Measurements from ENCODE around the gene EVI2B.
"Not testable (repeated sequence)": the region's sequence is repeated elsewhere in the genome, so short reads cannot be mapped to it uniquely, and the experiment has no call there.

Gene EVI2B

DNA sequence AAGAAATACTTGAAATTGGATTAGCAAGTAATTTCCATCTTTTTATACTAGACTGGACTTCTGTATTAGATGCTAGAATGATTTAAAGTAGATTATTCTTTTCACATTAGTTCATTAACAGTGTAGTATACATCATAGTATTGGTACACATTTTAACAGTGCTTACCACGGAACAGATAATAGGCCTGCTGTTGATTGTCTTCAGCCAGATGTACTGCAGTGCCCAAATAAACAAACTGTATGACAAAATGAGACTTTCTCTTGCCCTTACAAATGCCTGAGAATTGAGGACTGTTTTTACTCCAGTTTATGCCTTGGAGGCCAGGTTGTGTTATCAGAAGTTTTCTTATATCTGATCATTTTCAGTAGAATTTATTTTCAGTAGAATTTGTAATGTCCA, 6.9 kb upstream of the EVI2B start:
- no peaks in the 10 kb centered on the region for H3K36me3 ChIP-seq (replicated peaks)
- no peaks in the 10 kb centered on the region for H3K9me3 ChIP-seq
- peaks cover 2% of the 10 kb centered on the region; the same call in 1 of the 2 replicates for H3K4me1 ChIP-seq
- in situ Hi-C loops (cut with MboI; ENCODE audit: low sequenced_read_pairs): no loop called here
- no peak overlapping the region for H3K4me3 ChIP-seq
- no peaks in the 10 kb centered on the region for H3K27me3 ChIP-seq (ENCODE audit: low read depth)
- no peak for DNase-seq (ENCODE audit: low spot score in 2 of 2)

DNA sequence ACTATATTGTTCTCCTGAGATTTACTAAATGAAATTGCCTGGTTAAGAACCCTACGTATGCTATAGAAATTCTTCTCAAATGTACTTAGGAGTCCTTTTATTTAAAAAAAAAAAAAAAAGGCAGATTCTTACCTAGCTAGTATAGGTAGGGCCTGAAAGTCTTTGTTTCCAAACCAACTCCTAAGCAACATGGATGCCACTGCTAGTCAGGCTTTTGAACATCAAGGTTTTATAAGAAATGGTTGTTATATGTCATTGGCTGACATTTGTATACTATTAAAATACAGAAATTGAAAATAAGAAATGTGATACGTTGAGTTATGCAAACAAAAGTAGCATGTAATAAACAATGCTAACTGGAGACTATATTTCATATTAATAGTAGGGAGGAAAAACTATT, 6.4 kb upstream of the EVI2B start:
- Histone ChIP-seq H3K9me3 (no peaks in the 10 kb centered on the region), H3K27me3 (ENCODE audit: low read depth) (no peaks in the 10 kb centered on the region), H3K36me3 (replicated peaks) (no peaks in the 10 kb centered on the region), H3K4me3 (no peak overlapping the region), H3K4me1 (peaks cover 2% of the 10 kb centered on the region; the same call in 1 of the 2 replicates)
- no peak for DNase-seq (ENCODE audit: low spot score in 2 of 2)
- in situ Hi-C loops (cut with MboI; ENCODE audit: low sequenced_read_pairs): no loop called here

GRCh38 chr17:31318851-31319661, 5.2 kb upstream of the EVI2B start:
- no peaks in the 10 kb centered on the region for H3K36me3 ChIP-seq (replicated peaks)
- H3K27me3 ChIP-seq (ENCODE audit: low read depth): no peaks in the 10 kb centered on the region
- in situ Hi-C loops (cut with MboI; ENCODE audit: low sequenced_read_pairs): no loop called here
- peaks cover 8% of the 10 kb centered on the region; the same call in 1 of the 2 replicates for H3K4me1 ChIP-seq
- no peaks in the 10 kb centered on the region for H3K9me3 ChIP-seq
- H3K4me3 ChIP-seq: no peak overlapping the region
- DNase-seq (ENCODE audit: low spot score in 2 of 2): no peak

- no peaks in the 10 kb centered on the region for H3K27me3 ChIP-seq (ENCODE audit: low read depth)
These were observed 4.5 kb upstream of the EVI2B start for GRCh38 chr17:31318298-31318801.

DNA sequence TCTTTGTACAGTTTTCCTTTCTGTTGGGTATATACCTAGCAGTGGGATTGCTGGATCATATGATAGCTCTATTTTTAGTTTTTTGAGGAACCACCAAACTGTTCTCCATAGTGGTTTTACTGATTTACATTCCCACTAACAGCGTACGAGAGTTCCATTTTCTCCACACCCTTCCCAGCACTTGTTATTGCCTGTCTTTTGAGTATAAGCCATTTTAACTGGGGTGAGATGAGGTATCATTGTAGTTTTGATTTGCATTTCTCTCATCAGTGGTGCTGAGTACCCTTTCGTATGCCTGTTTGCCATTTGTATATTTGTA, 887 bp upstream of the EVI2B start:
- Histone ChIP-seq H3K4me3 (no peak overlapping the region), H3K27me3 (ENCODE audit: low read depth) (no peaks in the 10 kb centered on the region), H3K36me3 (replicated peaks) (no peaks in the 10 kb centered on the region), H3K4me1 (peaks cover 8% of the 10 kb centered on the region; the same call in 1 of the 2 replicates), H3K9me3 (no peaks in the 10 kb centered on the region)
- in situ Hi-C loops (cut with MboI; ENCODE audit: low sequenced_read_pairs): no loop called here
- DNase-seq (ENCODE audit: low spot score in 2 of 2): no peak

More at GRCh38 chr17:31318298-31318801, 4.5 kb upstream of the EVI2B start:
- Histone ChIP-seq H3K9me3 (no peaks in the 10 kb centered on the region), H3K4me1 (peaks cover 8% of the 10 kb centered on the region; the same call in 1 of the 2 replicates), H3K4me3 (no peak overlapping the region), H3K36me3 (replicated peaks) (no peaks in the 10 kb centered on the region)
- DNase-seq (ENCODE audit: low spot score in 2 of 2): no peak
- in situ Hi-C loops (cut with MboI; ENCODE audit: low sequenced_read_pairs): no loop called here

GRCh38 chr17:31312223-31312622, 1.6 kb downstream of the EVI2B start:
- H3K4me3 ChIP-seq; H3K4me1 ChIP-seq; DNase-seq (ENCODE audit: low spot score in 2 of 2); H3K36me3 ChIP-seq (replicated peaks); H3K9me3 ChIP-seq; in situ Hi-C loops (cut with MboI; ENCODE audit: low sequenced_read_pairs); H3K27me3 ChIP-seq (ENCODE audit: low read depth): not testable (repeated sequence)

- DNase-seq (ENCODE audit: low spot score in 2 of 2): no peak
- Histone ChIP-seq H3K9me3 (no peaks in the 10 kb centered on the region), H3K27me3 (ENCODE audit: low read depth) (no peaks in the 10 kb centered on the region), H3K36me3 (replicated peaks) (no peaks in the 10 kb centered on the region), H3K4me1 (peaks cover 6% of the 10 kb centered on the region; the same call in 1 of the 2 replicates), H3K4me3 (no peak overlapping the region)
- in situ Hi-C loops (cut with MboI; ENCODE audit: low sequenced_read_pairs): no loop called here
These were observed 2.3 kb downstream of the EVI2B start for GRCh38 chr17:31311526-31311925.

- peaks cover 6% of the 10 kb centered on the region; the same call in 1 of the 2 replicates for H3K4me1 ChIP-seq
- in situ Hi-C loops (cut with MboI; ENCODE audit: low sequenced_read_pairs): no loop called here
- no peak for DNase-seq (ENCODE audit: low spot score in 2 of 2)
These were observed 3.0 kb downstream of the EVI2B start for GRCh38 chr17:31310886-31311285.

DNA sequence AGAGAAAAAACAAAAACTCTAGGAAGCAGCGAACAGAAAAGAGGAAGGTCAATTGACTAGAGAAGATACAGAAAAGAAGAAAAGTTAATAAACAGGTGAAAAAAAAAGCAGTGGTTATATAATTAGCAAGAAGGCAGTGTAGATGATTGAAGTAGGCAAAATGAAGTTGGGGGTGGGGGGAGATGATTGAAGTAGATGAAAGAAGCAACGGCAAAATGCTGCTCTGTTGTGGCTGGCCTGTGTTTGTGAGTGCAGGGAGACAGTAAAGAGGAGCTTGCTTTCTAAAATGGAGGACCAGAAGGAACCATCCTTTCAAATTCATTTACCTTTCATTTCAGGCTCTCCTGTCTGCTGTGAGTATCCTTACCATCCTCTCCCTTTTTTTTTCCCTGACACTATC, 3.6 kb downstream of the EVI2B start:
- Histone ChIP-seq H3K4me3 (no peak overlapping the region), H3K9me3 (no peaks in the 10 kb centered on the region), H3K27me3 (ENCODE audit: low read depth) (no peaks in the 10 kb centered on the region), H3K4me1 (peaks cover 6% of the 10 kb centered on the region; the same call in 1 of the 2 replicates), H3K36me3 (replicated peaks) (no peaks in the 10 kb centered on the region)
- in situ Hi-C loops (cut with MboI; ENCODE audit: low sequenced_read_pairs): no loop called here
- no peak for DNase-seq (ENCODE audit: low spot score in 2 of 2)

More at GRCh38 chr17:31310886-31311285, 3.0 kb downstream of the EVI2B start:
- Histone ChIP-seq H3K4me3 (no peak overlapping the region), H3K36me3 (replicated peaks) (no peaks in the 10 kb centered on the region), H3K27me3 (ENCODE audit: low read depth) (no peaks in the 10 kb centered on the region), H3K9me3 (no peaks in the 10 kb centered on the region)

DNA sequence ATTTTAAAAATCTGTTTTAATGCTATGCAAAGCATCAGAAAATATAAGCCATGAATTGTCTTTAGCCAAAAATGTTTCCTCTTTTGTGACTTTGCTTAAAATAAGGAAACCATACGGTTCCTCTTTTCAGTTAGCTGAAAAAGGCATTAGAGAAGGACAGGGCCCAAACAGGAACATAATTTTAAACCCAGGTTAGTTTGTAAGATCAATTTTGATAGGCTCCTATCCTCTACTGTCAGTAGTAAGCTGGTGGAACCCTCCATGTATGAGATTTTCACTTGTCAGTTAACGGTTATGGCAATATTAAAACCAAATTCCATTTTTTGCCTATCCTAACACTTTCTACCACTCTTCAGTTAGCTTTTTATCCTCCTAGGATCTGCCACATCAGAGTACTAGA, 4.3 kb downstream of the EVI2B start:
- DNase-seq (ENCODE audit: low spot score in 2 of 2): no peak
- H3K4me3 ChIP-seq: no peak overlapping the region
- in situ Hi-C loops (cut with MboI; ENCODE audit: low sequenced_read_pairs): no loop called here

DNA sequence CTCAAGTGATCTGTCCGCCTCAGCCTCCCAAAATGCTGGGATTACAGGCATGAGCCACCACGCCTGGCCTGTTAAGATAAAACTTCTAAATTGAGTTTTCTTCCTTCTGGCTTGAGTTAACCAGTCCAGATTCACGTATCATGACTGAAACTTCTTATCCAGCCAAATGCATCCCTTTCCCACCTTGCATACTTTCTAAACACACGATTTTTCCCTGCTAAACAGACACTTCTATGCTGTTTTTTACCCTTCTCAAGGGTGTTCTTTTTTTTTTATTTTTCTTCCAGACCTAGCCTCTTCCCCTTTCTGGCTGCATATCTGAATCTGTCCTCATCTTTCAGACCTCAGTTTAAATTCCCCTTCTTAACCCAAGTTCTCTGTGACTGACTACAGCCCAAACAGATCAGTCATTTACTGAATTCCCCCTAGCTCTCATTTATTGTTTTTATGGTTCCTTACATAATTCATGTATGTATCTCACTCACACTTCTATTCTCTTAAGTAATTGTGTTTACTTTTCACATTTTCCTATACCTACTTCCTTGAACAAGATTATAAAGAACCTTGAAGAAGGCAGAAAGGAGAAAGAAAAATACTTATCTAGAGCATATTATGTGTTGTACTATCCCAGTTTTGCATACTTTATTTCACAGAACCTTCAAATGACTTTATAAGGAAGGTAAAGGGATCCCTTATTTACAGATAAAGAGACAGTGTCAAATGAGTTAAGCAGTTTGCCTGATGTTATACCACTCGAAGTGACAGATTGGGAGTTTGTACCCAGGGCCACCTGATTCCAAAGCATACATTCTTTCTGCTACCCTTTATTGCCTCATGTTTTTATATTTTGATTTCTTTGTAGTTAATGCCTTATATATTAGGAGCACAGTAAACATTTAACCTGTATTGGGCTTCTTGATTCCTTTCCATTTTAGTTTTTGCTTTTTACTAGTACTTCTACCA, 5.2 kb downstream of the EVI2B start:
- H3K27me3 ChIP-seq (ENCODE audit: low read depth): no peaks in the 10 kb centered on the region
- no peaks in the 10 kb centered on the region; the same call in 1 of the 2 replicates for H3K4me1 ChIP-seq
- in situ Hi-C loops (cut with MboI; ENCODE audit: low sequenced_read_pairs): no loop called here
- no peaks in the 10 kb centered on the region for H3K9me3 ChIP-seq
- H3K36me3 ChIP-seq (replicated peaks): no peaks in the 10 kb centered on the region
- no peak overlapping the region for H3K4me3 ChIP-seq
- no peak for DNase-seq (ENCODE audit: low spot score in 2 of 2)

More for the DNA sequence above, 4.3 kb downstream of the EVI2B start:
- no peaks in the 10 kb centered on the region for H3K27me3 ChIP-seq (ENCODE audit: low read depth)
- no peaks in the 10 kb centered on the region; the same call in 1 of the 2 replicates for H3K4me1 ChIP-seq
- no peaks in the 10 kb centered on the region for H3K36me3 ChIP-seq (replicated peaks)
- no peaks in the 10 kb centered on the region for H3K9me3 ChIP-seq

GRCh38 chr17:31307640-31308039, 6.2 kb downstream of the EVI2B start:
- in situ Hi-C loops (cut with MboI; ENCODE audit: low sequenced_read_pairs): no loop called here
- Histone ChIP-seq H3K27me3 (ENCODE audit: low read depth) (no peaks in the 10 kb centered on the region), H3K9me3 (no peaks in the 10 kb centered on the region), H3K4me3 (no peak overlapping the region), H3K36me3 (replicated peaks) (no peaks in the 10 kb centered on the region), H3K4me1 (no peaks in the 10 kb centered on the region; the same call in 1 of the 2 replicates)
- no peak for DNase-seq (ENCODE audit: low spot score in 2 of 2)

DNA sequence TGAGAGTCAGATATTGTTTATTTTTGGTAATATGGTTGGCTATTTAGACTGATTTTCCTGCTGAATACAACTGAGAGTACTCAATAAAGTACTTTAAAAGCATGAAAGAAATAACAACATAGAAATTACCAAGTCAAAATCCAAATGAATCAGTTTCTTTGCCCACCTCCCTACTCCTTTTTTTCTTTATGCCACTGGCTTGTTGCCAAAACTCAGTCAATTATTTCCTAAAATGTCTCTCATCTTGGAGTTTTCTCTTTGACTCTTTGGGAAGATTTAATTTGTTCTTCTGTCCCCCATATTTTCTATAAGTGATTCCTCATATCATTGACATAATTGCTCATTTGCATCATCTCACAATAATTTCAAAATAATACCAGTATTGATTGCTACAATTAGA, 14.2 kb downstream of the EVI2B start:
- no peaks in the 10 kb centered on the region for H3K36me3 ChIP-seq (replicated peaks)
- in situ Hi-C loops (cut with MboI; ENCODE audit: low sequenced_read_pairs): no loop called here
- H3K27me3 ChIP-seq (ENCODE audit: low read depth): no peaks in the 10 kb centered on the region

More for the DNA sequence above, 14.2 kb downstream of the EVI2B start:
- Histone ChIP-seq H3K4me1 (peaks cover 29% of the 10 kb centered on the region), H3K4me3 (no peak overlapping the region), H3K9me3 (no peaks in the 10 kb centered on the region)
- no peak for DNase-seq (ENCODE audit: low spot score in 2 of 2)

Measured in HAP-1 (cell line).